Ishikawa (cell line): ENCODE measurements around the gene GABRR1.

Experiments
- CEBPB ChIP-seq: IDR thresholded peaks from 2 replicates; pipeline ENCODE4 v1.6.1; 2012
- CREB1 ChIP-seq: IDR thresholded peaks from 2 replicates; pipeline ENCODE4 v1.6.1; 2012; ENCODE audit warnings: low read depth
- EGR1 ChIP-seq: IDR thresholded peaks from 2 replicates; pipeline ENCODE4 v1.6.1; 2012
- EP300 ChIP-seq: IDR thresholded peaks from 2 replicates; pipeline ENCODE4 v1.6.1; 2012; ENCODE audit warnings: borderline replicate concordance
- FOXM1 ChIP-seq: IDR thresholded peaks from 2 replicates; pipeline ENCODE4 v1.6.1; 2012; ENCODE audit warnings: low read depth, borderline replicate concordance
- NFIC ChIP-seq: IDR thresholded peaks from 2 replicates; pipeline ENCODE4 v1.6.1; 2012
- RAD21 ChIP-seq: IDR thresholded peaks from 2 replicates; pipeline ENCODE4 v1.6.1; 2012; ENCODE audit warnings: low read depth
- TAF1 ChIP-seq: IDR thresholded peaks from 2 replicates; pipeline ENCODE4 v1.6.1; 2012; ENCODE audit warnings: low read depth, mild to moderate bottlenecking
- TCF12 ChIP-seq: IDR thresholded peaks from 2 replicates; pipeline ENCODE4 v1.6.1; 2012; ENCODE audit warnings: low read depth
- TEAD4 ChIP-seq: IDR thresholded peaks from 2 replicates; pipeline ENCODE4 v1.6.1; 2012
- USF1 ChIP-seq: IDR thresholded peaks from 2 replicates; pipeline ENCODE4 v1.6.1; 2012
- YY1 ChIP-seq: IDR thresholded peaks from 2 replicates; pipeline ENCODE4 v1.6.1; 2012; ENCODE audit warnings: low read depth
- ZBTB7A ChIP-seq: IDR thresholded peaks from 2 replicates; pipeline ENCODE4 v1.6.1; 2012; ENCODE audit warnings: low read depth
- TF ChIP-seq, protein P1 (sequence below): IDR thresholded peaks from 2 replicates; pipeline ENCODE4 v1.6.1; 2012; ENCODE audit warnings: low read depth, mild to moderate bottlenecking
- TF ChIP-seq, protein P2 (sequence below): IDR thresholded peaks from 2 replicates; pipeline ENCODE4 v1.6.1; 2012

The GABRR1 gene

GRCh38 chr6:89146718-89147700, 70.1 kb downstream of the GABRR1 start:
- TF ChIP-seq, protein P1, sequence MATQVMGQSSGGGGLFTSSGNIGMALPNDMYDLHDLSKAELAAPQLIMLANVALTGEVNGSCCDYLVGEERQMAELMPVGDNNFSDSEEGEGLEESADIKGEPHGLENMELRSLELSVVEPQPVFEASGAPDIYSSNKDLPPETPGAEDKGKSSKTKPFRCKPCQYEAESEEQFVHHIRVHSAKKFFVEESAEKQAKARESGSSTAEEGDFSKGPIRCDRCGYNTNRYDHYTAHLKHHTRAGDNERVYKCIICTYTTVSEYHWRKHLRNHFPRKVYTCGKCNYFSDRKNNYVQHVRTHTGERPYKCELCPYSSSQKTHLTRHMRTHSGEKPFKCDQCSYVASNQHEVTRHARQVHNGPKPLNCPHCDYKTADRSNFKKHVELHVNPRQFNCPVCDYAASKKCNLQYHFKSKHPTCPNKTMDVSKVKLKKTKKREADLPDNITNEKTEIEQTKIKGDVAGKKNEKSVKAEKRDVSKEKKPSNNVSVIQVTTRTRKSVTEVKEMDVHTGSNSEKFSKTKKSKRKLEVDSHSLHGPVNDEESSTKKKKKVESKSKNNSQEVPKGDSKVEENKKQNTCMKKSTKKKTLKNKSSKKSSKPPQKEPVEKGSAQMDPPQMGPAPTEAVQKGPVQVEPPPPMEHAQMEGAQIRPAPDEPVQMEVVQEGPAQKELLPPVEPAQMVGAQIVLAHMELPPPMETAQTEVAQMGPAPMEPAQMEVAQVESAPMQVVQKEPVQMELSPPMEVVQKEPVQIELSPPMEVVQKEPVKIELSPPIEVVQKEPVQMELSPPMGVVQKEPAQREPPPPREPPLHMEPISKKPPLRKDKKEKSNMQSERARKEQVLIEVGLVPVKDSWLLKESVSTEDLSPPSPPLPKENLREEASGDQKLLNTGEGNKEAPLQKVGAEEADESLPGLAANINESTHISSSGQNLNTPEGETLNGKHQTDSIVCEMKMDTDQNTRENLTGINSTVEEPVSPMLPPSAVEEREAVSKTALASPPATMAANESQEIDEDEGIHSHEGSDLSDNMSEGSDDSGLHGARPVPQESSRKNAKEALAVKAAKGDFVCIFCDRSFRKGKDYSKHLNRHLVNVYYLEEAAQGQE, result no peak
- TF ChIP-seq EP300, result no peak
- TF ChIP-seq EGR1, result no peak
- TF ChIP-seq CEBPB, result no peak
- TF ChIP-seq NFIC, result no peak
- TF ChIP-seq ZBTB7A, result no peak
- no peak for TF ChIP-seq YY1
- no peak for TF ChIP-seq CREB1

DNA sequence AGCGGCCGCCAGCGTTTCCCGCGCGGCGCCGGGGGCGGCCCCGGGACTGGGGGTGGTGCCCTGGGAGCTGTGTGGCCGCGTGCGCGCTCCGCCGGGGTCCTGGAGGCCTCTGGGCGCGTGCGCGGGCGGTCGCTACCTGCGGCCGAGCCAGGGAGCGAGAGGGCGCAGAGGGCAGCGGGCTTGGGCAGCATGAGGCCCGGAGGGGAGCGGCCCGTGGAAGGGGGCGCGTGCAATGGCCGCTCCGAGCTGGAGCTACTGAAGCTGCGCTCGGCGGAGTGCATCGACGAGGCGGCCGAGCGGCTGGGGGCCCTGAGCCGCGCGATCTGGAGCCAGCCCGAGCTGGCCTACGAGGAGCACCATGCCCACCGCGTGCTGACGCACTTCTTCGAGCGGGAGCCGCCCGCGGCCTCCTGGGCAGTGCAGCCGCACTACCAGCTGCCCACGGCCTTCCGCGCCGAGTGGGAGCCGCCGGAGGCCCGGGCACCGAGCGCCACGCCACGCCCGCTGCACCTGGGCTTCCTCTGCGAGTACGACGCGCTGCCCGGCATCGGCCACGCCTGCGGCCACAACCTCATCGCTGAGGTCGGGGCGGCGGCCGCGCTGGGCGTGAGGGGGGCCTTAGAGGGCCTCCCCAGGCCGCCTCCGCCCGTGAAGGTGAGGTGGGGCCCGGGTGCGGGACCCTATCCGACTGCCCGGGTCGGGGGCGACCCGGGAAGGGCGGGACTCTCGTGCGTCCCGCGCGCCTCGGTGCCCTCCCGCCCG, 71.0 kb downstream of the GABRR1 start, which contains the start of gene PM20D2:
PM20D2 (plus strand) TSS at position 100 of the 762 bp plus-strand sequence; CDS start at position 190, 90 bp downstream.
- TF ChIP-seq CEBPB (no peak), EGR1 (no peak), FOXM1 (no peak), TCF12 (0 out of 2 replicates have a peak, but pooled peaks have one; percentile 16), ZBTB7A (no peak; the same call in 1 of the 2 replicates), YY1 (peak; percentile 76), EP300 (no peak), TEAD4 (no peak), RAD21 (no peak), USF1 (peak; percentile 21; the same call in 1 of the 2 replicates), CREB1 (no peak), TAF1 (peak; percentile 65), NFIC (0 out of 2 replicates have a peak, but pooled peaks have one; percentile 11)
- TF ChIP-seq, protein P1, result 0 out of 2 replicates have a peak, but pooled peaks have one; percentile 12
- TF ChIP-seq, protein P2, sequence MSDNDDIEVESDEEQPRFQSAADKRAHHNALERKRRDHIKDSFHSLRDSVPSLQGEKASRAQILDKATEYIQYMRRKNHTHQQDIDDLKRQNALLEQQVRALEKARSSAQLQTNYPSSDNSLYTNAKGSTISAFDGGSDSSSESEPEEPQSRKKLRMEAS, result peak; percentile 80

DNA sequence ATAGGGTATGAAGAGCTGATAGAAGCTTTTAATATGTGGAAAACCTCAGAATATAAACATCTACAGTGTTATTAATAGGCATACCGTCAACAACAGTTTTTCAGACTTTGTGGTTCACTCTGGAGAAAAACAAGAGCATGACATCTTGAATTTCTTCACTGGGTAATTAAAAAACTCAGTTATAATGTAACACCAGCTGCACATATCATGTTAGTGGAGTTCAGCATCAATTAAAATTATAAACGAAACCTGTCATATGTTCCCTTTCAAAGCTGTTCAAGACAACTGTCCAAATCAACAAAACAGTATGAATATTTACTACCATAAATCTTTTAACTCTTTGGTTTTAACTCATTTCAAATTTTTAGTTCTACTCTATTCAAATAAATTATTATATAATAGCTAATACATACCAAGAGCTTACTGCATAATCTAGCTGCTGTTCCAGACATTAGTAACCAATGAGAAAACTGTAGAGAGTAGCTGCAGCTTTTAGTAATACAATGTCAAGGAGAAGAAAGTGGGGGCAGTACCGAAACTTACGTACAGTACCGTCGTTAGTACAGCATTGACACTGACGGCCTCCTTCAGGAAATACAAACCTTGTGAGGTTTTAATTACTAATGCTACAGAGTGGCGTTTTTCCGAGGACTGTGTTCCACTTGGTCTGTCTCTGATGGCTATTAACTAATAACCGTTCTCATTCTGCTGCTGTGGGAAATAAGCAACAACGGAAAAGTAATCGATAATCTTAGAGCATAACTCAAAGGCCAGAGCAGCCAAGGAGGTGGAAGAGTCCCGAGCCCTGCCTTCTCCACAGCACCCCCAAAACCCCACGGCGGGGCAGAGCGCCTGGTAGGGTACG, 71.8 kb downstream of the GABRR1 start:
- TF ChIP-seq, protein P1, result no peak
- TF ChIP-seq TAF1 (no peak), USF1 (no peak), CEBPB (no peak), NFIC (no peak)
